Neural progenitor cell (in vitro differentiated cells): ENCODE results near the gene P3H3. TPM values are rescaled to one million over a fixed set of nuclear protein-coding genes. Genes with fewer than 3 reads are reported as not detected.

Experiments
- DNase-seq: peaks from one replicate; pipeline ENCODE4 v3.0.0-alpha.2; 2016; ENCODE audit warnings: low spot score
- H2AFZ ChIP-seq: fragments of 200-600 bp; sonication (generic); replicated peaks from 2 replicates; pipeline ENCODE4 v1.6.1; 2016; ENCODE audit warnings: antibody characterized with exemption
- H3F3A ChIP-seq: fragments of 200-600 bp; sonication (generic); 2 replicates; pipeline ENCODE4 v1.6.1; 2016; ENCODE audit warnings: antibody characterized with exemption, low read depth
- H3K27ac ChIP-seq: fragments of 200-600 bp; sonication (generic); 2 replicates; pipeline ENCODE4 v1.5.1; 2016; ENCODE audit warnings: mild to moderate bottlenecking
- H3K27me3 ChIP-seq: fragments of 200-600 bp; sonication (generic); 2 replicates; pipeline ENCODE4 v1.6.1; 2016; ENCODE audit warnings: mild to moderate bottlenecking, moderate library complexity
- H3K36me3 ChIP-seq: fragments of 200-600 bp; sonication (generic); 2 replicates; pipeline ENCODE4 v1.5.1; 2016
- H3K4me1 ChIP-seq: fragments of 200-600 bp; sonication (generic); 2 replicates; pipeline ENCODE4 v1.6.1; 2016; ENCODE audit warnings: mixed run types
- H3K4me2 ChIP-seq: fragments of 200-600 bp; sonication (generic); 2 replicates; pipeline ENCODE4 v1.6.1; 2016
- H3K4me3 ChIP-seq: fragments of 200-600 bp; sonication (generic); 2 replicates; pipeline ENCODE4 v1.5.1; 2016
- H3K79me2 ChIP-seq: fragments of 200-600 bp; sonication (generic); 2 replicates; pipeline ENCODE4 v1.6.1; 2016; ENCODE audit warnings: low read depth
- H3K9ac ChIP-seq: fragments of 200-600 bp; sonication (generic); 2 replicates; pipeline ENCODE4 v1.6.1; 2016
- H3K9me3 ChIP-seq: fragments of 200-600 bp; sonication (generic); 2 replicates; pipeline ENCODE4 v1.5.1; 2016; ENCODE audit warnings: low read depth
- H4K20me1 ChIP-seq: fragments of 200-600 bp; sonication (generic); 2 replicates; pipeline ENCODE4 v1.6.1; 2016; ENCODE audit warnings: low read depth
- H3K27ac Mint-ChIP-seq: 3 replicates; pipeline ENCODE4 v1.8.0; 2021; ENCODE audit warnings: mixed read lengths
- H3K27me3 Mint-ChIP-seq: 2 replicates; pipeline ENCODE4 v1.8.0; 2022; ENCODE audit warnings: low read depth, mild to moderate bottlenecking, inconsistent platforms, moderate library complexity, mixed read lengths; ENCODE audit not compliant: insufficient read depth
- H3K36me3 Mint-ChIP-seq: 3 replicates; pipeline ENCODE4 v1.8.0; 2021; ENCODE audit warnings: mixed read lengths
- H3K4me1 Mint-ChIP-seq: 3 replicates; pipeline ENCODE4 v1.8.0; 2021; ENCODE audit warnings: mixed read lengths
- H3K4me3 Mint-ChIP-seq: 3 replicates; pipeline ENCODE4 v1.8.0; 2021; ENCODE audit warnings: mild to moderate bottlenecking, moderate library complexity, mixed read lengths
- H3K9me3 Mint-ChIP-seq: 3 replicates; pipeline ENCODE4 v1.8.0; 2020; ENCODE audit warnings: mixed read lengths
- EZH2 ChIP-seq: fragments of 200-600 bp; sonication (generic); IDR thresholded peaks from 2 replicates; pipeline ENCODE4 v1.6.1; 2017; ENCODE audit warnings: antibody characterized with exemption, mild to moderate bottlenecking, moderate library complexity
- EZH2phosphoT487 ChIP-seq: fragments of 200-600 bp; sonication (generic); IDR thresholded peaks from 2 replicates; pipeline ENCODE4 v1.6.1; 2017; ENCODE audit warnings: antibody characterized with exemption
- total RNA-seq: library from RNA; depleted of rRNA; stranded (reverse); fragments of >200 nt; gene quantifications from 2 replicates; pipeline ENCODE4 v1.2.3, GENCODE V29; 2015; ENCODE audit warnings: low replicate concordance
- TF ChIP-seq, protein P1 (sequence below): fragments of 200-600 bp; sonication (generic); IDR thresholded peaks from 2 replicates; pipeline ENCODE4 v1.5.1; 2017; ENCODE audit warnings: antibody characterized with exemption, mild to moderate bottlenecking

Gene P3H3
- total RNA-seq, 1 donor from 2014 or later = 14.1 TPM

DNA sequence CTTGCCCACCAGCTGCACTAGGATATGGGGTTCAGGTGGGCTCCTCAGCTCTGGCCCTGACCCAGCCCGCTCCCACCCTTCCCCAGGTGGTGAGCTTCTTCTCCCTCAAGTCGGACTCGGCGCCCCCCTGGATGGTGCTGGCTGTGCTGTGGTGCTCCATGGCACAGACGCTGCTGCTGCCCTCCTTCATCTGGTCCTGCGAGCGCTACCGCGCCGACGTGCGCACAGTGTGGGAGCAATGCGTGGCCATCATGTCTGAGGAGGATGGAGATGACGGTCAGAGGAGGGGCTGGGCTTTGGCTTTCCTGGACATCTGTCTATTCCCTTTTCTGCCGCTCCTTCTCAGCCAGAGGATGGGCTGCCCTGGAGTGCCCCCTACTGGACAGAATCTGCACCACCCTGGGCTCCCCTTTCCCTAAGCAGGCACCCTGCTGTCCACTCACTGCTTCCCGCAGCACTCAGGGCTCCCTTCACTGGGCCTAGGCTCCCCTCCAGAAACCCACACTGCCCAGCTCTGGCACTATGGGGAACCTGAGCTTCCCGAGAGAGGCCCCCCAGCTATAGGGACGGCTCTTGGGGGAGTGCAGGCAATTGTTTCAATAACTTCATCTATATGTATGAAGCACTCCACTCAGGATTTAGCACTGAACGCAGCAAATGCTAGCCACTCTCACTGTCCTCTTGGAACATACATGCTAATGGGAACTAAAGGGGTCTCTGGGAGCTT is 2.6 kb upstream of the P3H3 start:
- H3K79me2 ChIP-seq = peaks cover 27% of the 10 kb centered on the region
- peaks cover 12% of the 10 kb centered on the region for H3K27me3 Mint-ChIP-seq
- H4K20me1 ChIP-seq = peaks cover 12% of the 10 kb centered on the region
- no peaks in the 10 kb centered on the region for H3K9me3 ChIP-seq
- no peaks in the 10 kb centered on the region for H3K36me3 ChIP-seq
- H3K27ac Mint-ChIP-seq = peak overlapping the region; percentile 10
- H3K4me1 ChIP-seq = peaks cover 40% of the 10 kb centered on the region
- no peak overlapping the region for H3K4me3 ChIP-seq
- H3F3A ChIP-seq = peaks cover 49% of the 10 kb centered on the region
- peaks cover 13% of the 10 kb centered on the region for H3K36me3 Mint-ChIP-seq
- peak overlapping the region; percentile 73 for H3K4me3 Mint-ChIP-seq
- H3K27ac ChIP-seq = no peak overlapping the region
- peaks cover 64% of the 10 kb centered on the region for H3K4me1 Mint-ChIP-seq
- no peak overlapping the region for H3K9ac ChIP-seq
- no peaks in the 10 kb centered on the region for H3K27me3 ChIP-seq
- DNase-seq = peak; percentile 91
- H2AFZ ChIP-seq = no peak overlapping the region
- no peaks in the 10 kb centered on the region for H3K9me3 Mint-ChIP-seq
- H3K4me2 ChIP-seq = peak overlapping the region; percentile 59
- TF ChIP-seq, protein P1, sequence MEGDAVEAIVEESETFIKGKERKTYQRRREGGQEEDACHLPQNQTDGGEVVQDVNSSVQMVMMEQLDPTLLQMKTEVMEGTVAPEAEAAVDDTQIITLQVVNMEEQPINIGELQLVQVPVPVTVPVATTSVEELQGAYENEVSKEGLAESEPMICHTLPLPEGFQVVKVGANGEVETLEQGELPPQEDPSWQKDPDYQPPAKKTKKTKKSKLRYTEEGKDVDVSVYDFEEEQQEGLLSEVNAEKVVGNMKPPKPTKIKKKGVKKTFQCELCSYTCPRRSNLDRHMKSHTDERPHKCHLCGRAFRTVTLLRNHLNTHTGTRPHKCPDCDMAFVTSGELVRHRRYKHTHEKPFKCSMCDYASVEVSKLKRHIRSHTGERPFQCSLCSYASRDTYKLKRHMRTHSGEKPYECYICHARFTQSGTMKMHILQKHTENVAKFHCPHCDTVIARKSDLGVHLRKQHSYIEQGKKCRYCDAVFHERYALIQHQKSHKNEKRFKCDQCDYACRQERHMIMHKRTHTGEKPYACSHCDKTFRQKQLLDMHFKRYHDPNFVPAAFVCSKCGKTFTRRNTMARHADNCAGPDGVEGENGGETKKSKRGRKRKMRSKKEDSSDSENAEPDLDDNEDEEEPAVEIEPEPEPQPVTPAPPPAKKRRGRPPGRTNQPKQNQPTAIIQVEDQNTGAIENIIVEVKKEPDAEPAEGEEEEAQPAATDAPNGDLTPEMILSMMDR = peak; percentile 88
- TF ChIP-seq EZH2 = no peak
- no peak for TF ChIP-seq EZH2phosphoT487

DNA sequence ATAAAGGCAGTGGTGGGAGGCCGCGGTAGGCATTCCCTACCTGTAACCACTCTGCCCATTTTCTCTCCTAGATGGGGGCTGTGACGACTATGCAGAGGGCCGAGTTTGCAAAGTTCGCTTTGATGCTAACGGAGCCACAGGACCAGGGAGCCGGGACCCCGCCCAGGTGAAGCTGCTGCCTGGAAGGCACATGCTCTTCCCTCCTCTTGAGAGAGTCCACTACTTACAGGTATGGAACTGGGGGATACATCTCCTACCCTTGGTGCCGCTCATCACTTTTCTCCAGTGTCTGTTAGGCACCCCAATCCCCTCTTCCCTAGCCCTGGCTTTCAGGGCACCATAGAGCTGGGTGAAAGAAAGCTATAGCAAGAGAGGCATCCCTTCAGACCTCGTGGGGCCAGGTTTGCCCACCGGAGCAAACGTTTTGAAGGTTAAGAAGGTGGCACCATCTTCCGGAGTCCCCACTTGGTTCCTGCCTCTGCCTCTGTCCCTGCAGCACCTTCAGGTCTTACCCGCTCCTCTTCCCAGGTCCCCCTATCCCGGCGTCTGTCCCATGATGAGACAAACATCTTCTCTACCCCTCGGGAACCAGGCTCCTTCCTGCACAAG is 2.0 kb upstream of the P3H3 start:
- Histone ChIP-seq H3K36me3 (no peaks in the 10 kb centered on the region), H3K9ac (no peak overlapping the region), H3K27ac (no peak overlapping the region), H2AFZ (no peak overlapping the region), H3K9me3 (no peaks in the 10 kb centered on the region), H3K79me2 (peaks cover 34% of the 10 kb centered on the region), H3K4me1 (peaks cover 33% of the 10 kb centered on the region), H3F3A (peaks cover 43% of the 10 kb centered on the region), H4K20me1 (peaks cover 18% of the 10 kb centered on the region), H3K4me3 (no peak overlapping the region), H3K27me3 (no peaks in the 10 kb centered on the region), H3K4me2 (no peak overlapping the region)
- no peak overlapping the region for H3K27ac Mint-ChIP-seq
- H3K4me3 Mint-ChIP-seq = peak overlapping the region; percentile 73
- H3K36me3 Mint-ChIP-seq = peaks cover 19% of the 10 kb centered on the region
- no peaks in the 10 kb centered on the region for H3K9me3 Mint-ChIP-seq
- TF ChIP-seq EZH2 (no peak), EZH2phosphoT487 (no peak)
- TF ChIP-seq, protein P1 = no peak
- H3K4me1 Mint-ChIP-seq = peaks cover 62% of the 10 kb centered on the region
- peaks cover 10% of the 10 kb centered on the region for H3K27me3 Mint-ChIP-seq
- no peak for DNase-seq

DNA sequence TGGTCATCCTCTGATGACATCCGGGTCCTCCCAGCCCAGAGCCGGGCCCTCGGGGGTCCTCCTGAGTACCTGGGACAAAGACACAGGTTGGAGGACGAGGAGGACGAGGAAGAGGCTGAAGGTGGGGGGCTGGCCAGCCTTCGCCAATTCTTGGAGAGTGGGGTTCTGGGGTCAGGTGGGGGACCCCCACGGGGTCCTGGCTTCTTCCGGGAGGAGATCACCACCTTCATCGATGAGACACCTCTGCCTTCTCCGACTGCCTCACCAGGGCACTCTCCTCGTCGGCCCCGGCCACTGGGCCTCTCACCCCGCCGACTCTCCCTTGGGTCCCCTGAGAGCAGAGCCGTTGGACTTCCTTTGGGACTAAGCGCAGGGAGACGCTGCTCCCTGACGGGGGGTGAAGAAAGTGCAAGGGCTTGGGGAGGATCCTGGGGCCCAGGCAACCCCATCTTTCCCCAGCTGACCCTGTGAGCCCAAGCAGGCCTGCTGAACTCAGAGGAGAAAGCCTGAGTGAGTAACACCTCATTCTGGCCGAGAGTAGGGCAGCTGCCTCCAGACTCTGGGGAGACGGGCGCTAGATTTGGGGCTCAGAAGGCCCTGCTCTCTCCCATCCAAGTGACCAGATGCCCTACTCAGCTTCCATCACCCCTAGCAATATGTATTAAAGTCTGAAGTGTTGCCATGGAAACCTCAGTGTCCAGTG is 1.3 kb upstream of the P3H3 start:
- Mint-ChIP-seq H3K27me3 (peaks cover 10% of the 10 kb centered on the region), H3K36me3 (peaks cover 25% of the 10 kb centered on the region), H3K4me1 (peaks cover 58% of the 10 kb centered on the region), H3K9me3 (no peaks in the 10 kb centered on the region), H3K4me3 (peak overlapping the region; percentile 84), H3K27ac (peak overlapping the region; percentile 95)
- peaks cover 40% of the 10 kb centered on the region for H3F3A ChIP-seq
- peaks cover 18% of the 10 kb centered on the region for H4K20me1 ChIP-seq
- H3K9me3 ChIP-seq = no peaks in the 10 kb centered on the region
- peaks cover 36% of the 10 kb centered on the region for H3K79me2 ChIP-seq
- H2AFZ ChIP-seq = no peak overlapping the region
- TF ChIP-seq EZH2phosphoT487 = no peak
- TF ChIP-seq, protein P1 = no peak
- TF ChIP-seq EZH2 = no peak
- H3K27me3 ChIP-seq = no peaks in the 10 kb centered on the region
- peak overlapping the region; percentile 27 for H3K4me3 ChIP-seq
- peak overlapping the region; percentile 89 for H3K4me2 ChIP-seq
- H3K9ac ChIP-seq = no peak overlapping the region
- no peak overlapping the region for H3K27ac ChIP-seq
- no peak for DNase-seq
- peaks cover 2% of the 10 kb centered on the region for H3K36me3 ChIP-seq
- H3K4me1 ChIP-seq = peaks cover 32% of the 10 kb centered on the region
